Activated T-cell treated with anti-CD3 and anti-CD28 coated beads for 48 hours (primary cell): ENCODE data around the gene COL5A1.

ENCODE experiments used
- DNase-seq: peaks from one replicate; pipeline ENCODE4 v3.0.0-alpha.2; 2020; ENCODE audit warnings: low read depth

COL5A1 gene

DNA sequence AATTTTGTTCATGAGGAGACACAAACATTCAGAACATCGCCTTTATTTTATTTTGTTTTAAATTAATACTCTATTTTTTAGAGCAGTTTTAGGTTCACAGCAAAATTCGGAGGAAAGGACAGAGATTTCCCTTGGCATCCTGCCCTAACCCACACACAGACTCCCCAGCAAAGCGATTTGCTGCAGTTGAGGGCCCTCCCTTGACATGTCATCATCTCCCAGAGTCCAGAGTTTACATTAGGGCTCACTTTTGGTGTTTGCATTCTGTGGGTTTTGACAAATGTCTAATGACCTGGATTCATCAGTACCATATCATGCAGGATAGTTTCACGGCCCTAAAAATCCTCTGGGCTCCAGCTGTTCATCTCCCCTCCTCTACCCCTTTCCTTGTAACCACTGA, 33.6 kb upstream of the COL5A1 start:
- DNase-seq: no peak

GRCh38 chr9:134611046-134611445, 30.6 kb upstream of the COL5A1 start:
- DNase-seq: no peak

GRCh38 chr9:134612309-134612708, 29.3 kb upstream of the COL5A1 start:
- no peak for DNase-seq

- no peak for DNase-seq
Observed at GRCh38 chr9:134612715-134613114, 28.9 kb upstream of the COL5A1 start.

GRCh38 chr9:134614256-134614655, 27.3 kb upstream of the COL5A1 start:
- no peak for DNase-seq

GRCh38 chr9:134616341-134616740, 25.3 kb upstream of the COL5A1 start:
- no peak for DNase-seq

- no peak for DNase-seq
Observed at GRCh38 chr9:134617246-134617645, 24.4 kb upstream of the COL5A1 start.

DNA sequence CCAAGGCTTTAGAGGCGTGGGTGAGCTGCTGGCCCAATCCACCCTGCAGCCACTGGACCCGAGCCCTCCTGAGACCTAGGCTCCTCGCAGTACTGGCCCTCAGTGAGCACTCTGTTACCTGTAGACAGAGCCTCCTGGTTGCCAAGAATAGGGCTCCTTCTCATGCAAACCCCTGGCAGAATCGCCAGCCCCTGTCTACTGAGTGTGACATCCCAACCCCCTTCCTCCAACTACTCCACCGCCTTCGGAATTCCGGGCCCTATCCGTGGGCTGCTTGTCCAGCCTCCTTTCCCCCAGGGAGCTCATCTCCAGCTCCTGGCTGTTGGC, 23.8 kb upstream of the COL5A1 start:
- DNase-seq: no peak

GRCh38 chr9:134618163-134618832, 23.3 kb upstream of the COL5A1 start:
- DNase-seq: no peak

GRCh38 chr9:134618833-134619447, 22.7 kb upstream of the COL5A1 start:
- DNase-seq: no peak

- no peak for DNase-seq
Observed at GRCh38 chr9:134619448-134619982, 22.1 kb upstream of the COL5A1 start.

GRCh38 chr9:134619983-134620661, 21.5 kb upstream of the COL5A1 start:
- DNase-seq: no peak

GRCh38 chr9:134620751-134621557, 20.6 kb upstream of the COL5A1 start:
- DNase-seq: no peak

GRCh38 chr9:134621558-134622110, 20.0 kb upstream of the COL5A1 start:
- DNase-seq: no peak

- no peak for DNase-seq
Observed at GRCh38 chr9:134622896-134623257, 18.7 kb upstream of the COL5A1 start.

DNA sequence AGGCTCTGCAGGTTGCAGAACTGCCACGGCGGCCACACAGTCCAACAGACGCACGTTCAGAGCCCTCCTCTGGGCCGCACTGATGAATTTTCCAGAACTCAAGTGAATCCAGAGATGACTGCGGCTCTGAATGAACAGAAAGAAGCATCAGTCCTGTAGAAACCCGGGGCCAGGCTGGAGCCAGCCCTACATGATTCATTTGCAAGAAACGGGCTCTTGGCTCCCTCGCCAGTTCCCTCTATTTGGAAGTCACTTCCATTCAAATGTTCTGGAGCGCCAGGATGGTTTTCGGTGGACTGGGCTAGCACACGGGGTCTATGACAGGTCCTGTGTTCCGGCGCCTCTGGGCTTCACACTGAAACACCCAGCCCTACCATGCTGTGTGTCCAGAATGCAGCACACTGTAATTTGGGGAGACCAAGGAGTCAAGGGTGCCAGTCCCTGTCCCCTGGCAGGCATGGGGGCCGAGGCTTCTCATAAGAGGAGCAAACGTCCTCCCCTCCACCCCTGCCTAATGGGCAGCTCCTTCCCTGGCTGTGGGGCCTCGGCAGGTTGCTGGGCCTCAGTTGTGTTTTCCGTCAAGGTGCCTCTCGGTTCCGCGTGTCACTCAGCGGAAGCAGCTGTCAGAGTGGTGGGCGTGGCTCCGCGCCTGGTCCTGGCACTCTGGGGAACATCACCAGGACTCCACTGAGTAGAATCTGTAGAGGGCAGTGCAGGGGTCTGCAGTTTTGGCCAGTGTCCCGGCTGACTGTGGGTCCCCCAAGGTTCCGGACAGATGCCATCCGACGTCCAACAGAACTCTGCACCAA, 18.1 kb upstream of the COL5A1 start:
- no peak for DNase-seq

- no peak for DNase-seq
Observed at GRCh38 chr9:134624137-134624591, 17.4 kb upstream of the COL5A1 start.

DNA sequence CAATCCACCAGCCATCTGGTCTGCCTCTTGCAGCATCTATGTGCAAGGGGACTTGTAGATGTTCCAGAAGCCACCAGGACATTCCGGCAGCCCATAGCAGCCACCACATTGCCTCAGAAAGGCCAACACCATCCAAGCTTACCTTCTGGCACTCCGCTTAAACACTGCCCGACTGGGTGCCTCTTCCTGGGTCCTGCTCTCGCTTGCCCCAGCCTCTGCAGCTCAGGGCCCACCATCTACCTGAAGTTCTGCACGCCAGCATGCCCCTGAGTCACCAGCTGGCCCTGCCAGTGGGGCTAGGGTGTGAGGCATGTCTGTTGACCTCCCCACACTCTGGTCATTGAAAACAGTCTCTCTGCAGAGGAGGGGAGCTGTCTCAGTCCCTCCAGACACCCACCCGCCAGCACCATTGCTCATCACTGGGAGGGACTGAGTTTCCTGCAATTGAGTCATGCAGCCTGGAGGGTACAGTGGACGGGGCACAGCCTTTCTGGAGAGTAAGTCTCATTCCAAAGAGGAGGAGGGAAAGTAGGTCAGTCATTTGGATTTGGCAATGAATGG, 16.9 kb upstream of the COL5A1 start:
- no peak for DNase-seq

DNA sequence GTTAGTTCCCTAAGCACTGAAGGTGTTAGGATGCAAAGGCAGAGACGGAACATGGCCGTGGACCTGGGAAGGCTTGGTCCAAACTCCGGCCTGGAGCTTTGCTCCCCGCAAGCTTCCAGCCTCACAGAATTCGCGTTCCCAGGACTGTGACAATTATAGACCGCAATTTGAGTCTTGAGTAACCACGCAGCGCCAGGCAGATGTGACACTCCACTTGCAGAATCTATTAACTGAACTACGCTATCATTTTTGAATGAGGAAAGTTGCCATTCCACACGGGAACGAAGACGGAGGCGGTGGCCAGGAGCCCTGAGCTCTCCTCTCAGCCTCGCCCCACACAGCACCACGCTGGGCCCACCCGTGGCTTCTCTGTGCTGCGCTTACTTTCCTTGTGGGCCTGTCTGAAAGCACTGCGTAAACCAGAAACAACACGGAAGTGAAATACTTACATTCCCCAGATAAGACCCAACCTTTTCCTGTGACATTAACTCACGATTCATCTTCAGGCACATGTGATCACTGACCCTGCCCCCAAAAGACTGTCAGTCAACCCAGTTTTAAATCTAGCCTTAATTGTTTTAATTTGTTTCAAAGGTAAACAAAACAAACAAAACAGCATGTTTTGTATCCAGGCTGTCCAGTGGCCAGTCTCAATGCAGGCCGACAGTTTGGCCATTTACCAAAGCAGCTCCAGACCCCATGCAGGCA, 16.1 kb upstream of the COL5A1 start:
- no peak for DNase-seq

- DNase-seq: no peak
Observed at GRCh38 chr9:134626069-134626423, 15.6 kb upstream of the COL5A1 start.
